Activated CD4-positive, alpha-beta T cell treated with anti-CD3 and anti-CD28 coated beads, Interleukin-2, Interleukin-4, amounts not matched to agents 100 ng/mL and 50 ng/mL, durations not matched to agents 16 hours and 8 hours (primary cell): ENCODE results near the gene AASDH.

Experiments used
- DNase-seq: peaks from one replicate; pipeline ENCODE4 v3.0.0-alpha.2; 2020; ENCODE audit warnings: low spot score

AASDH gene, protein sequence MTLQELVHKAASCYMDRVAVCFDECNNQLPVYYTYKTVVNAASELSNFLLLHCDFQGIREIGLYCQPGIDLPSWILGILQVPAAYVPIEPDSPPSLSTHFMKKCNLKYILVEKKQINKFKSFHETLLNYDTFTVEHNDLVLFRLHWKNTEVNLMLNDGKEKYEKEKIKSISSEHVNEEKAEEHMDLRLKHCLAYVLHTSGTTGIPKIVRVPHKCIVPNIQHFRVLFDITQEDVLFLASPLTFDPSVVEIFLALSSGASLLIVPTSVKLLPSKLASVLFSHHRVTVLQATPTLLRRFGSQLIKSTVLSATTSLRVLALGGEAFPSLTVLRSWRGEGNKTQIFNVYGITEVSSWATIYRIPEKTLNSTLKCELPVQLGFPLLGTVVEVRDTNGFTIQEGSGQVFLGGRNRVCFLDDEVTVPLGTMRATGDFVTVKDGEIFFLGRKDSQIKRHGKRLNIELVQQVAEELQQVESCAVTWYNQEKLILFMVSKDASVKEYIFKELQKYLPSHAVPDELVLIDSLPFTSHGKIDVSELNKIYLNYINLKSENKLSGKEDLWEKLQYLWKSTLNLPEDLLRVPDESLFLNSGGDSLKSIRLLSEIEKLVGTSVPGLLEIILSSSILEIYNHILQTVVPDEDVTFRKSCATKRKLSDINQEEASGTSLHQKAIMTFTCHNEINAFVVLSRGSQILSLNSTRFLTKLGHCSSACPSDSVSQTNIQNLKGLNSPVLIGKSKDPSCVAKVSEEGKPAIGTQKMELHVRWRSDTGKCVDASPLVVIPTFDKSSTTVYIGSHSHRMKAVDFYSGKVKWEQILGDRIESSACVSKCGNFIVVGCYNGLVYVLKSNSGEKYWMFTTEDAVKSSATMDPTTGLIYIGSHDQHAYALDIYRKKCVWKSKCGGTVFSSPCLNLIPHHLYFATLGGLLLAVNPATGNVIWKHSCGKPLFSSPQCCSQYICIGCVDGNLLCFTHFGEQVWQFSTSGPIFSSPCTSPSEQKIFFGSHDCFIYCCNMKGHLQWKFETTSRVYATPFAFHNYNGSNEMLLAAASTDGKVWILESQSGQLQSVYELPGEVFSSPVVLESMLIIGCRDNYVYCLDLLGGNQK

DNA sequence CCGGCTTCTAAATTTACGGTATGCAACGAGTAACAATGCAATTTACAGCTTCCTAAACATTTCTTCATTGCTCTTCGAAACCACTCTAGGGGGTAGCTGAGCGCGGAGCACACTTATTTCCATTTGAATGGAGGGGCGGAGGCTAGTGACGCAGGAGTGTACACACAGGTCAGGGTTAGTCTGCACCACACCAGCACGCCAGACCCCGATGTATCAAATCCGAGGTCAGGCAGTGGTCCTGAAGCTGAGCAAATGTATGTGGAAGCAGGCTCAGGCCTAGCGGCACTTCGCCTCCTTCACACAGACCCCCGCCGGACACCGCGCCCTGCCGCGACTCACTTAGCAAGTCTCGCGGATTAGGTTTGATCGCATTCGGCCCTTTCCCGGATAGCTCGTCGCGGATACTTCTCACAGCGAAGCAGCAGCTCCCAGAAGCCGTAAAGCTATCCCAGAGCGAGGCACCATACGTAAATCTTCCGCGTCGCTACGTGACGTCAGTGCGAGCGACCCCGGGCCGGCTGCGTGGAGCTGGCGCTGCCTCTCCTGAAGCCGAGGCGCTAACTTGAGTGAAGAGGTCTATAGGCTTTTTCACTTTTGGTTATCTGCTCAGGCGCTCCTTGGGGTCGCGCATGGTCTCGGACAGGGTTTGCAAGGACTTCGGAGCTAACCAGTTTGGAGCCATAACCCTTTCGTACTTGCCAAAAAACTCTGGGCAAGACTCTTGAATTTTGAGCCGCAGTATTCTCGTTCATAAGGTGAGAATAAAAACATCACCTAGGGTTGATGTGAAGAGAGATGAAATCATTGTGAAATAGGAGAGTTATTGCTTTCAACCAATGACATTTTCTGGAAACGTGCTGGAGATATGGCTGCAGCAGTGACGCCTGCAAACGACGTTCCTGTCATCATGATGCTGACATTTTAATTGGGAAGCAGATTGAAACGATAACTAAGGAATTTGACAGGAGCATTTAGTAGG lies at the start of gene AASDH:
Gene AASDH, minus strand, starts transcription at position 469 of the 979 bp plus-strand sequence. CDS start 3,192 bp downstream, outside the sequence.
- DNase-seq: peak; percentile 96

GRCh38 chr4:56435140-56435926 lies 48.0 kb upstream of the AASDH start, which contains the start of gene PPAT:
TSS of gene PPAT (minus strand) at chr4:56435615. CDS start at chr4:56435477, 138 bp downstream.
- peak; percentile 98 for DNase-seq

DNA sequence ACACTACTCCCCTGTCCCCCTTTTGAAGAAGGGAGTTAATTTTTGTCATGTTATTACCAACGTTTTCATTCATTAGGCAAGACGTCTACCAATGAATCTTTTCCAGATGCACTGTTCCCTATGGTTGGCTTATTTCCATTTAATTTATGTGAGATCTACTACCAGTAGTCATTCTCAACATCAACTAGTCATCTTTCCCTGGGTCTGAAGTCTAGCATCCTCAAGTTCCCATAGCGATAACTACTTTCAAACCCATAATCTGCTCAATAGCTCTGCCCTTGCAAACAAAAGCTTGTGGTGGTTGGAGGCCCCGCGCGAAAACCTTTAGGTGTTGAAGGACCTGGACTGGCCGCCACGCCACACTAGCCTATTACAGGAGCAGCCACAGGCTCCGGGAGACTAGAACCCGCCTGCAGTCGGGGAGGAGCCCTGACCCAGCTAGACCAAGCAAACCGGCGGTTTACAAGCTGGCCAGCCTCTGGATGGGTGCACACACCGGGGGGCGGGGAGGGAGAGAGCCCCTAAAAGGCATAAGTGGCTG lies 47.4 kb upstream of the AASDH start:
- peak; percentile 52 for DNase-seq

DNA sequence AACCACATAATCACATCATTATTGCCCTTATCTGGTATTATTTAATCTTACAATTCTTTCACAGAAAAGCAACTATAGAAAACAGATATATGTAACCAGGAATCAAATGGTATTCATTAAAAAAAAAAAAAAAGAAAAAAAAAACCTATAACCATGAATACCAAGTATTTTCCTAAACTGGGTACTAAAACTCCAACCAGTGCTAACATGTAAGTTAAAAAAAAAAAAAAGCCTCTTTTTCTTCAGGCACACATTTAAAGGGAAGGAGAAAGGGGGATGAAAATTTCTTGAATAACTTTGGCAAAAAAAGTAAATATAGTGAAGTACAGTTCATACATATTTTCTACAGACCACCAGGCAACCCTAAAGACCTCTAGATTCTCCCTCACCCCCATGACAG lies 46.0 kb upstream of the AASDH start:
- no peak for DNase-seq

- no peak for DNase-seq
Measured at GRCh38 chr4:56430203-56430602, 42.9 kb upstream of the AASDH start.

- DNase-seq: no peak
Measured at GRCh38 chr4:56427179-56427578, 39.9 kb upstream of the AASDH start.

GRCh38 chr4:56426273-56426672 lies 39.0 kb upstream of the AASDH start:
- DNase-seq: no peak

DNA sequence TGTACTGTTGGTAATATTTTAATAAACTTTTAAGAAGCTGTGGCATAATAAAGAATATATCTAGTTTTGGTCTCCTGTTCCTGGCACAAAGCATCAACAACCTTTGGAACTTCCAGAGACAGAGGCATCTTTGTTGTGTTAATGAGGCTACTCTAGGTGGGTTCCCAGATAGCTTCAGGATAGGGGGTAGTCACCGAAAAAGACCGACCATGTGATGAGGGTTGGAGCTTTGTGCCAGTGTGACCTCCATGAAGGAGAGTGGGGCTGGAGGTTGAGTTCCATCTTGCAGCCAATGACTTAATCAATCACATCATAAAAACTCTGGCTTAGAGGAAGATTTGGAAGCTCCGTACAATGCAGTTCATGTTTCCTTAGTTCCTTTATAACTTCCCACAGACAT lies 38.2 kb upstream of the AASDH start:
- no peak for DNase-seq

GRCh38 chr4:56424697-56425514 lies 37.6 kb upstream of the AASDH start:
- DNase-seq: peak; percentile 32

- DNase-seq: no peak
Measured at GRCh38 chr4:56424176-56424575, 36.9 kb upstream of the AASDH start.

DNA sequence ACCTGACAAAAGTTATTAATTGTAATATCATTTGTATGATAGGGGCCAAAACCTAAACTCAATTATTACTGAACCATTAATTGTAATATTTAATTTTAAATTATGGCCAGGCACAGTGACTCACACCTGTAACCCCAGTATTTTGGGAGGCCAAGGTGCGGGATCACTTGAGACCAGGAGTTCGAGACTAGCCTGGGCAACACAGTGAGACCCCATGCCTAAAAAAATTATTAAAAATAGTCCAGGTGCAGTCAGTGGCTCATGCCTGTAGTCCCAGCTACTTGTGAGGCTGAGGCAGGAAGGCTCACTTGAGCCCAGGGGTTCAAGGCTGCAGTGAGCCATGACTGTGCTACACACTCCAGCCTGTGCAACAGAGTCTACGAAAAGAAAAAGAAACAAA lies 30.1 kb upstream of the AASDH start:
- no peak for DNase-seq

DNA sequence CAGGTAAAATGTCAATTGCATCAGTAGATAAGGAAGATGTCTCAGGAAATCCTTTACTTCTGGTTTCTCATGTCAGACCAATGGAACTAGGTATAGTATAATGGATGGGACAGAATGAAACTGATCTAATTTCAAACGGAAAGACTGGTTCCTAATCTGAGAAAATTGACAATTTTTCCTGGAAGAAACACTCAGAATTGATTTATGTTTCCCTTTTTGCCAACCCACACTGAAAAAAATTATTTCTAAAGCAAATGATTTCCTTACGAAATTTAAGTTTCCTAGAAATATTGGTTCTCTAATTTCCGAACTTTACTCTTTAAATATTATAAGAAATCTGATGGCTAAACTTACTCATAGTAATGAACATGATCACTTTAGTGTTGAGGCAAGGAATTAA lies 29.1 kb upstream of the AASDH start:
- DNase-seq: no peak

- DNase-seq: no peak
Measured at GRCh38 chr4:56414135-56414670, 26.9 kb upstream of the AASDH start.

DNA sequence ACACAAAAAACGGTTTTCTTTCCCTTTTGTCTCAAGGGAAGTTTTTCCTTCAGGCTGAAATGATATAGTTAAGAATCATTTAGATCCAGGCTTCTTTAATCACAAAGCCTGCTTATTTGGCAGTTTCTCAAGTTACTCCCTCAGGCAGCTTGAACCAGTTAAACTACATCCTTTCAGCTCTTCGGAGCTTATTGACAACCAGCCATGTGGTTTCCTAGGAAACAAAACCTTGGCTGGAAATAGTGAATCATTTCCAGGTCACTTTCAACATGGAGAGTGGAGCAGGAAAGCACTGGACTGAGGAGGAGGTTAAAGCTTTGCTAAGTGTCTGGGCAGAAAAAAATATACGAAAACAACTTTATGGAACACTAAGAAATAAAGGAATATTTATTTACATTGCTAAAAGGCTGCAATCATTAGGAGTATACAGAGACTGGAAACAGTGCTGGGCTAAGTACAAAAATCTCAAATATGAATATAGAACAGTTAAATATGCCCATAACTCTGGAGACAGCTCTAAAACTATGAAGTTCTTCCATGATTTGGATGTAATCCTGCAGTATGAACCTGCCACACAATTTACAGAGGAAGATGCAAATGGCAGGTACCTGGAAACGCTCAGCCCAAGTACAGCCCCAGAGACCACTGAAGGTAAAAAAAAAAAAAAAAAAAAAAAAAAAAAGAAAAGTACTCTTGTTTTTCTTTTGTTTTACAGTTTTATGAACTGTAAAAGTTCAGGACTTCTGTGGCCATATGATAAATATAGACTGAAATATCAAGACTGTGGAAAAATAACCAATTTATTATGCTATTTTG lies 23.2 kb upstream of the AASDH start:
- peak; percentile 46 for DNase-seq

- DNase-seq: no peak
Measured at GRCh38 chr4:56409511-56410090, 22.3 kb upstream of the AASDH start.

- DNase-seq: no peak
Measured at GRCh38 chr4:56408978-56409377, 21.7 kb upstream of the AASDH start.

DNA sequence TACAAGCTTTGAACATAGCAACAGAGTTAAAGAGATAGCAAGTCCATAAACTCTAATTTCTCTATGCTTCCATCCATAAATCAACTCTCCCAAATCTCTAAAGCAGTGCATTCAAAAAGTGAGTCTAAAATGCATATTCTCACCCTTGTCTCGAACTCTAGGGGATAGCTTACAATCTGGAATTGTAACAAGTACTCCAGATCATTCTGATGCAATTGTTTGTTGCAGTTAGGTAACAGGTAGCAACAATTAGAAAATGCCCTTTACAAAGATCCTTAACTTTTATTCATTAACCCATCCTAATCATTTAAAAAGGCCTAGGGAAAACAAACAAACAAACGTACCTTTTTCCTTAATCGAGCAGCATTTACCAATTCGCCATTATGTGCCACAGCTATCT lies 18.9 kb upstream of the AASDH start:
- no peak for DNase-seq

GRCh38 chr4:56405016-56405415 lies 17.7 kb upstream of the AASDH start:
- DNase-seq: no peak
